GM21390 (cell line): Measurements from ENCODE around the gene PDIK1L.

Experiments
- ATAC-seq: cut with Tn5 transposase; IDR thresholded peaks from one replicate; pipeline ENCODE4 v1.9.1; 2021; ENCODE audit not compliant: unreplicated experiment

Gene PDIK1L

DNA sequence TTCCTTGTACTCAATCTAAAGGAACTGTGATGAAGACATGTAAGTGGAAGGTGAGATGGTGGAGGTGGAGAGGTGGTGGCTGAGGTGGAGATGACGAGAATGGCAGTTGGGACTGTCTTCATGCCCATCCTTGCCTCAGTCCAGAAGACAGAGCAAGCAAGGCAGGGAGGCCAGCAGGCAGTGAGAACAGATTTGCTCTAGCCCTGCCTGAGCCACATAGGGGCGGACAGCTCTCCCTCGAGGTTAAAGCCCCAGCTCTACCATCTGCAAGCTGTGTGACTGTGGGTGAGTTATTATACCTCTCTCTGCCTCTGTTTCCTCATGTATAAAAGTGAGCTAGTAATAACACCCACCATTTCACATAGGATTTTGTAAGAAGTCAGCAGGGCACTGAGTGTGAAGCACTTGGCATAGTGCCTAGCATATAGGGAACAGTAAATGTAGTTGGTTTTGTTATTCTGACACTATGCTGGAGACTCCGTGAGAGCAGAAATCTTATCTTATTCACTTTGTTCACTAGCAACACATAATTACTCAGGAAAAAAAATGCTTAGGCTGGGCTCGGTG, 42.4 kb downstream of the PDIK1L start:
- no peak for ATAC-seq

DNA sequence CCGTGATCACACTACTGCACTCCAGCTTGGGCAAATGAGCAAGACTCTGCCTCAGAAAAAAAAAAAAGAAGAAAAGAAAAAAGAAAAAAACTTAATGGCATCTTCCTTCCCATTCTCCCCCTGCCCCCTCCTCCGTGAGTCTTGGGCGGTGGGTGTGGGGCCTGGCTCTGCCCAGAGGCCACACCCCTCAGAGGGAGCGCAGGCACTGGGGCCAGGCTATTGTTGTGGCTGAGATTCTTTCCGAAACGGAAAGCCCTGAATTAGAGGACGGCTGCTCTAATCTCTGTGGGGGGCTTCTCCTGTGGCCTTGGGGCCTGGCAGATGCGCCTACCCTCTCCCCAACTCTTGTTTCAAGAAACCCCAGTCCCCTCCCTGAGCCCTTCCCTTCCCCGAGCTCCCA, 43.1 kb downstream of the PDIK1L start:
- ATAC-seq: no peak

DNA sequence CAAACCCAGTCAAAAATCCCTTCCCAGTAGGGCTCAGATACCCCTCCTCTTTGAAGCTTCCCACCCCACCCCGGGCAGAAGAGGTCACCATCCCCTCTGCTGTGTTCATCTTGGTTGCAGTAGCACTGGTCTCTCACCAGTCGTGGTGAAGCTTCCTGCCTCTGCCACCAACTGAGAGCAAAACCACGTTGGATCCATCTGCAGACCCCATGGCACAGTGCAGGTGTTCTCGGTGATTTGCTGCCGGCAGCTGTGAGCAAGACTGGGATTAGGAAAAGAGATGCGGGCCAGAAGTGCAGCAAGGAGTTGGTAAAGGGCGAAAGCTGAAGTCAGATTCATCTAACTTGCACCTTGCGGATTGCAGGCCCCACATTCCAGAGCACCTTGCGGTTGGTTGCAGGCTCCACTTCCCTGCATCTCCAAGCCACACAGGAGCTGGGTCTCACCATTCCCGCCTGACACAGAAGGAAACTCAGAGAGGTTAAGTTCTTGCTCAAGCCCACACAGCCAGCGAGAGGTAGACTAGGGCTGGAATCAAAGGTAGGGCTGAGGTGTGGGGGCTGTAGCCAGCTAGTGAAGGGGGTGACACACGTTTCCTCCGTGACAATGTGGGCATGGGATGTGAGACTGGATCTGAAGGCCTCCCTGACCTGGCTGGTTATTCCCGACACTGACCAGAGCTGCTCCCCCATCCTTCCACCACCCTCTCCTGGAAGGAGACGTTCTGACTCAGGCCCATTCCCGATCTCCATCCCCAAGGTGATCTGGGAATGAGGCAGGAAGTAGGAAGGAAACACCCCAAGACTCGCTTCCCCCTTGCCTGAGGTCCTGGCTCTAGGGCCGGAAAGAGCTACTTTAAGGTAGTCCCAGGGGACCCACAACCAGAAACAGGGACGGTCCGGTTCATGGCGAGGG, 44.0 kb downstream of the PDIK1L start:
- no peak for ATAC-seq

DNA sequence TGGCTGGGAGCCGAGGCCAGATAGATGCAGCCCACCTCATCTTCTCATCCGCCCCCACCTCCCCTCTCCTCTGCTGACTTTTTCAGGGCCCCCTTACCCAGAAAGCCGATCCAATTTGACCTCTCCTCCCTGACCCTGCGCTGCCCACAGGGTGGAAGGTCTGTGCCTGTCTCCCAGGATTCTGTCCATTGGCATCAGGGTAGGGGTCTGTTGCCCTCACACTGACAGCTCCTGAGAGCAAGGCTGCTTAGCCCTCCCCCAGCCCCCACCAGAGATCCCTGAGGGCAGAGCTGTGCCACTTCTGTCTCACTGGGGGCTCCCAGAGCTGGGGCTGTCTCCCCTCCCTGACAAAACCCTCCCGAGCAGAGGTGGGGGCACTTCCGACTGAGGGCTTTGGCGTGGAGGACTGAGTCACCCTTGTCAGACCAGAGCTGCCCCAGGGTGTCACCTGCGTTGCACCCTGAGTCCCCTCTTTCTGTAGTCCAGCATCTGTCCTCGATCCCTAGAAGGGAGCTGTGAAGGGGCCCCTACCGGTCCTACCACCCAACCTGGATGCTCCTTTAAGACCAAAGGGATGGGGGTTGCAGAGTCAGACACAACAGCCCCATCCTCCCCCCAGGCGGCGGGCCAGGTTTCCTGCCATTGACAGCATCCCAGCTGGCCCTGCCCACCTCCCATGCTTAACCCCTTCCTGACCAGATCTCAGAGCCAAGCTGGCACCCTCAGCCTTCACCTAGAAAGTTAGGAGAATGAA, 44.8 kb downstream of the PDIK1L start:
- ATAC-seq: no peak

DNA sequence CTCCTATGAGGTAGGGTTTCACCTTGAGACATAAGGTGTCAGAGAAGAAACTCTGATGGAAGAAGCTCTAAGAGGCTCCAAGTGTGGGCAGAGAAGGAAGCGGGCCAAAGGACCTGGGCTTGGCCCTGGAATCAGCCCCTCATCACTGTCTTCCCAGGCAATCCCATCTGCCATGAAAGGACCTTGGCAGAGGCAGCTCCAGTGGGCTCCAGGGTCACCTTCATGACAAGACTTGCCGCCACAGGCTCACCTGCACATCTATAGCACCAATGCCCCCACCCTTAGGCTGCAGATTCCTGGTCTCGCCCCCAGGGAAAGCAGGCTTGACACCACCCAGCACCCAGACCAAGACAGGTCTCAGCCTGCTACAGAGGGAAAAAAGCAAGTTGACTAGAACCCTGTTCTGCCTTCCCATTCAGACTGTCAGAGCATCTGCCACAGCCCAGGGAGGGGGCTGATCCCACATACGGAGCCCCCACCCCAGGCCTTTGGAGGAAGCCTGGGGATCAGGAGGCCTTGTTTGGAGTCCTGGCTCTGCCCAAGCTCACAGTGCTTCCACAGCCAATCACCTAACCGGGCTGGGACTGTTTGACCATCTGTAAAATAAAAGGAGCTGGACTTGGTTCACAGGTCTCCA, 46.8 kb downstream of the PDIK1L start:
- no peak for ATAC-seq

DNA sequence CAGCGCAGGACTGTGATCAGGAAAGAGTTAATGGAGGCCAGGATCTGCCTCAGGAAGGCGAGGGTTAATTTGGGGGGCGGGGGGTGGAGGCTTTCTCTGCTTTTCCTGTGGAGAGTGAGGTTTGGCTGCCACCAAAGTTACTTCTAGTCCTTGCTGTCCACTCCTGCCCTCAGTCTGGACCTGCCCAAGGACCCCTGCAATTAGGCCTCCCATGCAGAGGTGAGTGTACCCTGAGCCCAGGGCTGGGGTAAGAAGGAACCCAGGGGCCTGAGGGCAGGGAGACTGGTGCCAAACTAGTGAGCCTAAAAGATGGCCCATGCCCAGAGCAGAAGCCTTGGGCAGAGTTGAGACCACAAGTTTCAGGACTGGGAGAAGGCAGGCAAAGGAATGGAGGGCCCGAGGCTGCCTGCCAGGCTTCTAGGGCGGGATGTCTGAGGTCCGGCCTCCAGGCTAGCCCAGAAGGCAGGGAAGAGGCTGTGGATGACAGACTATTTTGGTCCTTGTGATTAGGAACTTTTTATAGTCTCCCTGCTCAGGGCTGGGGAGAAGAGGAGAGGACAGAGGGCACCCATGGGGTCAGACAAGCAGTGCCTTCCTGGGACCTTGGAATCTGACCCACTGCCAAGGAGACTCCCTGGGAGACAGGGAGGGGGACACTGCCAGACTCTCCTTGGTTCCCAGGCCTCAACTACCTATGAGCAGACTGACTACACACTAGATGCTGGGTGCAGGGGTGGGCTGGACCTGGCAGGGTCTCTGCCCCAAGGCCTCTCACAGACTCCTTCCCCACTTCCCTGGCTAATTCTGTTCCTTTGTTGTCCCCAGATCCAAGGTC, 47.5 kb downstream of the PDIK1L start, which contains the start of gene FAM110D:
TSS of gene FAM110D (plus strand) at position 172 of the 835 bp plus-strand sequence. CDS start 2,213 bp downstream, outside the sequence.
- no peak for ATAC-seq

DNA sequence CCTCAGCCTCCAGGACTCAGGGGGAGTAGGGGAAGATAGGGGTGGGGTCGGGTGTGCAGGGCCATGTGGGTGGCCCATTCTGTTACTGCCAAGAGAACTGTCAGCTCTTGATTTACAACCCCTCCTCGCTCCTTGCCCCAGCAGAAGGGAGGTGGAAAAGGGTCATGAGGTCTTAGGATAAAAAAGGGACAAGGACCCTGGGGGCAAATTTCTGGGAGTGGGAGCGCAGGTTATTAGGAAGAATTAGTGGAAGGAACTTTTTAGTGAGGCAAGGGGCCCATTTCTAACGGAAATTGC, 48.1 kb downstream of the PDIK1L start:
- no peak for ATAC-seq

DNA sequence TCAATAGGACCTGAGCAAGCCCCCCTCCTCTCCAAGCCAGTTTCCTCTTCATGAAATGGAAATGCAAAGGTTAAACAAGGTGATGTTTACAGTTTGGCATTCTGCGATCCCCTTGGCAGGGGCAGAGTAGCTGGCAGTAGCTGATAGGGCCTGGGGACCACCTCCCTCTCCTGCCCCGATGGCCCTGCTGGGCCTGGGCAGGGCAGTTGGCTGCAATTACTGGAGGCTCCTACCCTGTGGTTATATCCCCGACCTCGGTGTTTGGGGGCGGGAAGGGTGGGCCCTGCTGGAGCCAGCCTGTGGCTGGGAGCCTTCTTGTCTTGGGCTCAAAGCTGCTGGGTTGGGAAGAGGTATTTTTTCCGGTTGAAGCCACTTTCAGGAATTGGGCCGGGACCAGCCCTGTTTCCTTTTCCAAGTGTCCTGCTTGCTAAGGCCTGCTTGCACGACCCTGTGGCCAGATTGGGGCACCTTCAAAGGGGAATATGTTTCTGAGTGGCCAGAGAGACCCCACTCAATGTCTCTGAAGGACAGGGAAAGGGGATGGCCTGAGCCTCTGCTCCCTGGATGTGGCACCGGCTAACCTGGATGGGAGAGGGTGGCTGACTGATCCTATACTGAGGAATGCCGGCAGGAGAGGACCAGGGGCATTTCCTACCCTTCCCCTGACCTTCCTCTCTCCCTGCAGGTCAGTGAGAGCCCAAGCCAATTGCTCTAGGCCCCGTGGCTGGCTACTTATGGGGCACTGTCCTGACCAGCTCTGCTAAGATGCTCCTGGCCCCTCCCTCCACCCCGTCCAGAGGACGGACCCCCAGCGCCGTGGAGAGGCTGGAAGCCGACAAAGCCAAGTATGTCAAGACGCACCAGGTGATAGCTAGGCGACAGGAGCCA, 49.1 kb downstream of the PDIK1L start:
- ATAC-seq: no peak

DNA sequence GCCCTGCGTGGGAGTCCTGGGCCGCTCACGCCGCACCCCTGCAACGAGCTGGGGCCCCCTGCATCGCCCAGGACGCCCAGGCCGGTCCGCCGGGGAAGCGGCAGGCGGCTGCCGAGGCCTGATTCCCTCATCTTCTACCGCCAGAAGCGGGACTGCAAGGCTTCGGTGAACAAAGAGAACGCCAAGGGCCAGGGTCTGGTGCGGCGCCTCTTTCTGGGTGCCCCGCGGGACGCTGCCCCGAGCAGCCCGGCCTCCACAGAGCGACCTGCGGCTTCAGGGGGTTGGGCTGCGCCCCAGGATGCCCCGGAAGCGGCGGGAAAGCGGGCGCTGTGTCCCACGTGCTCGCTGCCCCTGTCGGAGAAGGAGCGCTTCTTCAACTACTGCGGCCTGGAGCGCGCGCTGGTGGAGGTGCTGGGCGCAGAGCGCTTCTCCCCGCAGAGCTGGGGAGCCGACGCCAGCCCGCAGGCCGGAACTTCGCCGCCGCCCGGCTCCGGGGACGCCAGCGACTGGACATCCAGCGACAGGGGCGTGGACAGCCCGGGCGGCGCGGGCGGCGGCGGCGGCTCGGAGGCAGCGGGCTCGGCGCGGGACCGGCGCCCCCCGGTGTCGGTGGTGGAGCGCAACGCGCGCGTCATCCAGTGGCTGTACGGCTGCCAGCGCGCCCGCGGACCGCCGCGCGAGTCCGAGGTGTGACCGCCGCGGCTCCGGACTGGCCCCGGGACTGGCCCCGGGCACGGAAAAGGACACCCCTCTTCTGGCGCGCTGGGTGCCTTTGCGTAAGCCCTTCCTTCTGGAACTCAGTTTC, 50.0 kb downstream of the PDIK1L start:
- no peak for ATAC-seq

DNA sequence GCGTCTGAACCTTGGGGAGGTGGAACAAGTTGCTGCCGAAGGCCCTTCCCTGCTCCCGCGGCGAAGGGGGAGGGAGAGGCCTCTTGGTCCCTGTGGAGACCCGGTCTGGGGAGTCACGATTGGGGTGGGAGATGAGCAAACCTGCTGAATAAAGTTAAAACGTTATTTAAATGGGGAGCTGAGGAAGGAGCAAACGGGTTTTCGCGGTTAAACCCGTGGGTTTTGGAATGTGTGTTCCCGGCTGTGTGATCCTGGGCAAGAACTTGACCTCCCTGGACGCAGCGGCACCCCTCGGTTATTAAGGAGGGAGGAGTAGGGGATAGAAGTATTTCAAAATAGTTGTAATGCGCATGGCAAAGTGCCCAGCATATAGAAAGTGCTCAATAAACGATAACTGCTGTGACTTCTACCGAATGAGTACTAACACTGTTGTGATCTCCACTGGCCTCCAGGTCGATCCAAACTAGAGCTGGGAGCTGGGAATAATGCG, 50.6 kb downstream of the PDIK1L start:
- no peak for ATAC-seq

DNA sequence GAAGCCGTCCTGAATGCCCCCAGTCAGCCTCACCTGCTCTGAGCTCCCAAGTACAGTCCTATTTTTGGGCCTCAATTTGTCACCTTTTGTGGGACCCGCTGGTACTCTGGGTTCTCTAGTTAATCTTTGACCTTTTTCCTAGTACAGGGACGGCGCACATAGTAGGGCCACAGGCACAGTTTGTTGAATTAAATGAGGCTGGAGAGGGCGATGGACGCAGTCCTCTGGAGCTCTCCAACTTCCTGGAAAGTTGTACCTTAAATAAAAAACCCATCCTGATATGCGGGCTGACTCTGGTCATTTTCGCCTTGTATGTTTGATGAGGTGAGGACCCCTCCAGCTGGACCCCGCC, 52.0 kb downstream of the PDIK1L start:
- ATAC-seq: no peak

DNA sequence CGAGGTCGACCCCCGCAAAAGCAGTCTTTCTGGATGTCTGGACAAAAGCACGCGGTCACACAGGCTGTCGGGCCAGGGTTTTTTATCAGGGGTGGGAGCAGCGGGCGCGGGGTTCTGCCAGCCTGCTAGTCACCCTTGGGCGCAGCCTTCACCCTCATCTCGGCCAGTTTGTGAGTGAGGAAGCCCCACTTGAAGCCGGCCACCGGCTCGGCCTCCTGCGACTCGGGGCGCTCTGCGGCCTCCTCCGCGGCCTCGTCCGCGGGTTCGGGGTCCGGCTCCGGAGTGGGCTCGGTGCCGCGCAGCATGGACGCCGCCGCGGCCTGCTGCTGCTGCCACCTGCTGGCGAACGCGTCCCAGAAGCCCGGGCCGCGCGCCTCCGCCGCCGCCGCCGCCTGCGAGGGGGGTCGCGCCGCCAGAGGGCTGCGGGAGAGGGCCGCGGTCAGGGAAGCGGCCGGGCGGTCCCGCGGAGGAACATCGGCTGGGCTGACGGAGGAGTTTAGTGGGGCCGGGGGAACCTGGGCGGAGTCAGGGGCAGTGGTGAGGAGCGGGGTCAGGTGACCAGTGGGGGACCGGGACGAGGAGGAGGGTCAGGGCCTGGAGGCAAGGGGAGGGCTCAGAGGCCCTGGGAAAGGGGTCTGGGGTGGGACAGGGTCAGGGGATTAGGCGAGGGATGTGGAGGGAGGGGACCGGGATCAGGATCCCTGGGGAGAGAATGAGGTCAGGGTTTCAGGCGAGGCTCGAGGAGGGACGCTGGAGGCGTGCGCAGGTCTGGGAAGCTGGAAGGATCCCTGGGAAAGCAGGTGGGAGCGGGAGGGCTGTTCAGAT, 52.6 kb downstream of the PDIK1L start:
- no peak for ATAC-seq

DNA sequence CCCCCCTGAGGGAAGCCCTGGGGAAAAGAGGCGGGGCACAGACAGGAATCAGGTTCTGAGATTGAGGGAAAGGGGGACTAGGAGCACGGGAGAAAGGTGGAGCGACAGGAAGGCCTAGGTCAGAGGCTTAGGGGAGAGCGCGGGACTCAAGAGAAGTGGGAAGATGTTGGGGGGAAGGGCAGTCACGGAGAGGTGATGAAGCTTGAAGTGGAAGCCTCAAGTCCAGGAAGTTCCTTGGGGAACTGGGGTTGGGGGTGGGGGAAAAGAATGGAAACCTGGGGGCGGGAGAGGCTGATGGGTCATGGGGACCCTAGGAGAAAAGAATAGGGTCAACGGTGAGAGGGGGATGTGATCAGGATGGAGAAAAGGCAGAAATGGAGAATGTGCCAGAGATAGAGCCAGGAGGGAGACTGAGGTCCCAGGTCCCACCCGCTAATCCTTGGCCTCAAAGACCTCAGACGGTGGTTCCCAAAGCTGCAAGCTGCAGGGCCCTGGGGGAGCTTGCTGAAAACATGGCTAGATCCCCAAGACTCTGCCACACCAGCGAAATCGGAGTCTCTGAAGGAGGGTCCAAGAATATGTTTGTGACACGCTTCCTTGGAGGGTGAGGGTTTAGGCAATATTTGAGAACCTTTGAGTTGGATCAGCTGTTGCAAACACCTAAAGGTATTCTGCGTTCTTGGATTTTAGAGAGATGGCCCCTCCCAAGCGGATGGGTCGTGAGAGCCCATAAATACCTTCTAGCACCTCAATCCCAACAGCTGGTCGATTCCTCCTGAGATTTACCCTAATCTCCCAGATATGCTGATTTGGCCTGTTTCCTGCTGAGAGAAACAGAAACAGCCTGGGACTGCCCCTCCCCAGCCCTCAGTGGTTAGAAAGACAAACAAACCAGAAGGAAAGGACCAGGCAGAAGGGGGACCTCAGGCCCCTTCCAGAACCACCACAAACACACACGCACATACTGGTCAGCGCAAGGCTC, 53.5 kb downstream of the PDIK1L start:
- ATAC-seq: no peak

DNA sequence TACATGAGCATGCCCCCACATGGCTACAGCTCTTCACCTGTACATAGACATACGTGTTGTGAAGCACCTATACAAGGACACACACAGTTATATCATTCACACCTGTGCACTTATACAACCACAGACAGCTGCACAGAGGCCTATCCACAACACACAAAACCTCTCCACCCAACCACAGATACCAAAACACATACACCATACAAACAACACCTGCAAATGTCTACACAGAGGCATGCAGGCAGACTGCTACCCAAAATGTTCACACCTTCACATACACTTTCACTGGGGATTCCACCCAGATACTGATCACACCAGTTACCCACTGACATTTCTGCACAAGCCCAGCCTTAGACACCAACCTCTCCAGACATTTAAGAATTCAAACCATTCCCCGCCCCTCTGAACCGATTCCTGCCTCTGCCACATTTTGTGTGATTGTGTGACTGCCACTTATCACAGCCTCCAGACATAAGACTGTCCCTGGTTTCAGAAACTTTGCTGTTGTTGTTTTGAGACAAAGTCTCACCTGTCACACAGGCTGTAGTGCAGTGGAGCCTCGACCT, 55.2 kb downstream of the PDIK1L start:
- no peak for ATAC-seq

DNA sequence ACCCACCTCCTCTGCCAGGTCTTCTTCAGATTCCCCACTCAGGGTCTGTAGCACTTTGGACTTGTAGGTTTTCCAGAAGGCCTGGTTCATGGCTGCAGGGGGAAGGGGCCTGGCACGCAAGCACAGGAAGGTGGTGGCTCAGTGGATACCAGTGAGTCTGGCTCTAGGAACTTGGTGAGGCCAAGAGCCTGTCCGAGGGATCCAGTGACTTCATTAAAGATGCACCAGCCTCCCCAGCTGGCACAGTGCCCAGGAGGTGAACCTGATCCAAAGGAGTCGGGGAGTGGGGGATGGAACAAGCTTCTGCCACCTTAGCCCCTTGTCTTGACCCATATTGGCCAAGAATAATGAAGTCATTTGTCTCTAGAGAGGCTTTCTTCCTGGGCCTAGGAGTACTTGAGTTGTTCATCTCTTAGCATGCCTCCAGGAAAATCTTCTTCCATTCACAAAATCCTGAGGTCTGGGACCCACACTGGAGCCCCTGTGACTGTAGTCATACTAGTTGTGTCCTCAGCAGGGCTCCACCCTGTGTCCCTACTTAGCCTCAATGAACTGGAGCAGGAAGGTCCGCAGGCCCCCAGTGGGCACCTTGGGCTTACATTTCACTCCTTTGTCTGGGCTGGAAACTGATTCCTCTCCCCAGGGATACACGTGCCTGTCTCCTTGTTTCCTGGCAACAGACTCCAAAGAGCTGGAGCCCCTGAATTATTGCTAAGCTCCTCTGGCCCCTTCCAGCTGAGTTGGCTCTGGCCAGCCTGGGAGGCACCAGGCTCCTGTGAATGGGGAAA, 57.0 kb downstream of the PDIK1L start, which contains the start of gene C1orf232:
TSS of gene C1orf232 (minus strand) at position 554 of the 788 bp plus-strand sequence. CDS start at position 90, 464 bp downstream.
- no peak for ATAC-seq
